A549 treated with ZK216348 at 1 μM for 4 hours (cell line): Measurements from ENCODE around the gene DPY30. TPM values are rescaled to one million over a fixed set of nuclear protein-coding genes. Genes with fewer than 3 reads are reported as not detected.

Source experiments
- total RNA-seq: library from RNA; stranded (reverse); fragments of 200-300 nt; extraction: Qiagen RNA extraction; gene quantifications from 5 replicates; pipeline ENCODE4 v1.2.3, GENCODE V29; 2022; ENCODE audit warnings: low read depth

DPY30 gene
- 93.8 to 122 TPM (median 113 TPM) in 5 replicates for total RNA-seq

GRCh38 chr2:32039447-32040219 is at the start of gene DPY30:
Gene DPY30 (minus strand): TSS chr2:32039805. CDS start chr2:32039456, 349 bp downstream.

DNA sequence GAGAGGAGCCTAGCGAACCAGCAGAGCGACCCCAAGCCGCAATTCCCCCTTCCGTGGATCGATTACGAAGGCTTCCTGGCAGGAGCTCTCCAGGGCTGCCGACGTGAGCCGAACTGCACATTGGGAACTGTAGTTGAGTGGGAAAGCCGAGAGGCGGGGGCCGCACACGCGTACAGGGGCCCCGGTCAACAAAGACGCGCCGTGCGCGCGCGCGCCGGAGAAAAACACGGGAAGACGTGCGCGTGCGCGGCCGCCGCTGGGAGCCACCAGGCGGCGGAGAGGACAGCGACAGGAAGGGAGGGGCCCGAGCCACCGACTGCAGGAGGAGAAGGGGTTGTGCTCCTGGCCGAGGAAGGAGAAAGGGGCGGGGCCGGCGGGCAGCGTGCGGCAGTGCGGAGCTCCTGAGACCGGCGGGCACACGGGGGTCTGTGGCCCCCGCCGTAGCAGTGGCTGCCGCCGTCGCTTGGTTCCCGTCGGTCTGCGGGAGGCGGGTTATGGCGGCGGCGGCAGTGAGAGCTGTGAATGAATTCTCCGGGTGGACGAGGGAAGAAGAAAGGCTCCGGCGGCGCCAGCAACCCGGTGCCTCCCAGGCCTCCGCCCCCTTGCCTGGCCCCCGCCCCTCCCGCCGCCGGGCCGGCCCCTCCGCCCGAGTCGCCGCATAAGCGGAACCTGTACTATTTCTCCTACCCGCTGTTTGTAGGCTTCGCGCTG is 23.9 kb upstream of the DPY30 start, which contains the start of gene SPAST:
Gene SPAST (plus strand): TSS at position 247 of the 711 bp plus-strand sequence. CDS start 276 bp downstream, at position 523.

GRCh38 chr2:32010670-32011484 is 28.7 kb downstream of the DPY30 start, which contains the start of gene MEMO1:
Gene MEMO1 (minus strand): TSS chr2:32011008. CDS start chr2:32010247, 761 bp downstream.

Other genes with a start within 250 kb of the DPY30 start
- gene MEMO1, start 28.8 kb downstream of the DPY30 start, total RNA-seq, result 70.8 to 83.3 TPM (median 79.9 TPM) in 5 replicates
- gene SPAST, start 23.8 kb upstream of the DPY30 start, total RNA-seq, result 12.4 to 16.0 TPM (median 15.6 TPM) in 5 replicates
- 10.5 to 18.8 TPM (median 16.0 TPM) in 5 replicates for gene SLC30A6, start 126.1 kb upstream of the DPY30 start, total RNA-seq
- gene NLRC4, start 225.1 kb upstream of the DPY30 start, total RNA-seq, result 0.05 TPM in 1 of 5 replicates, not detected in the others
- gene YIPF4, start 238.1 kb upstream of the DPY30 start, total RNA-seq, result 38.1 to 59.6 TPM (median 52.0 TPM) in 5 replicates